GM10847 (cell line): ENCODE data around the gene CLSTN3.
A peak's percentile ranks its signal among the peaks of the same experiment; 100 is the strongest.

ENCODE experiments used
- POLR2A ChIP-seq: IDR thresholded peaks from 2 replicates; pipeline ENCODE4 v1.6.1; 2011; ENCODE audit not compliant: insufficient read length; ENCODE audit errors: extremely low read depth

CLSTN3 gene

GRCh38 chr12:7175493-7175892 is 45.3 kb downstream of the CLSTN3 start:
- TF ChIP-seq POLR2A = no peak

- no peak for TF ChIP-seq POLR2A
These were observed 46.4 kb downstream of the CLSTN3 start for GRCh38 chr12:7176595-7176994.

GRCh38 chr12:7178481-7178880 is 48.3 kb downstream of the CLSTN3 start:
- TF ChIP-seq POLR2A = no peak

- TF ChIP-seq POLR2A = no peak
These were observed 50.5 kb downstream of the CLSTN3 start for GRCh38 chr12:7180685-7181084.

- TF ChIP-seq POLR2A = no peak
These were observed 58.6 kb downstream of the CLSTN3 start for GRCh38 chr12:7188562-7189397.

GRCh38 chr12:7189398-7190267 is 59.5 kb downstream of the CLSTN3 start, which contains the start of gene PEX5:
Gene PEX5 (plus strand): TSS chr12:7189686. CDS start chr12:7190378, 692 bp downstream.
- peak; percentile 38 for TF ChIP-seq POLR2A

- no peak for TF ChIP-seq POLR2A
These were observed 60.3 kb downstream of the CLSTN3 start for GRCh38 chr12:7190268-7191055.

GRCh38 chr12:7193674-7194073 is 63.5 kb downstream of the CLSTN3 start:
- no peak for TF ChIP-seq POLR2A

- no peak for TF ChIP-seq POLR2A
These were observed 67.7 kb downstream of the CLSTN3 start for GRCh38 chr12:7197841-7198240.

- no peak for TF ChIP-seq POLR2A
These were observed 72.9 kb downstream of the CLSTN3 start for GRCh38 chr12:7203109-7203508.

- no peak for TF ChIP-seq POLR2A
These were observed 74.9 kb downstream of the CLSTN3 start for GRCh38 chr12:7205091-7205490.

- no peak for TF ChIP-seq POLR2A
These were observed 76.5 kb downstream of the CLSTN3 start for GRCh38 chr12:7206691-7207090.

- no peak for TF ChIP-seq POLR2A
These were observed 77.9 kb downstream of the CLSTN3 start for GRCh38 chr12:7207866-7208625.
